ENCODE data around the gene EMSY. TPM values are rescaled to one million over a fixed set of nuclear protein-coding genes. Genes with fewer than 3 reads are reported as not detected.

EMSY gene
- polyA plus RNA-seq, 1 donor from 2014 or later, result 25.0 TPM

- Histone ChIP-seq H3K9ac (ENCODE audit: low read length) (no peak overlapping the region), H3K4me2 (ENCODE audit: low read length) (no peak overlapping the region), H3K4me3 (ENCODE audit: low read length) (no peak overlapping the region), H3K9me3 (ENCODE audit: low read length) (no peaks in the 10 kb centered on the region), H3K79me2 (replicated peaks; ENCODE audit: insufficient read depth, low read length) (no peaks in the 10 kb centered on the region), H3K27ac (ENCODE audit: low read length) (no peak overlapping the region), H4K20me1 (ENCODE audit: insufficient read depth) (no peaks in the 10 kb centered on the region), H3K27me3 (ENCODE audit: insufficient read depth, low read depth, low read length) (no peaks in the 10 kb centered on the region), H2AFZ (ENCODE audit: low read depth, low read length) (no peak overlapping the region), H3F3A (ENCODE audit: insufficient read depth, low read length, poor library complexity, severe bottlenecking) (no peaks in the 10 kb centered on the region), H3K36me3 (ENCODE audit: insufficient read depth, low read length) (no peaks in the 10 kb centered on the region), H3K9me2 (ENCODE audit: insufficient read depth, low read length) (no peaks in the 10 kb centered on the region)
- TF ChIP-seq POLR2AphosphoS5 (IDR thresholded peaks at IDR 0.05), result no peak
- no peak for TF ChIP-seq EP300 (conservative IDR thresholded peaks at IDR 0.05; ENCODE audit: poor library complexity, severe bottlenecking)
- TF ChIP-seq EZH2 (IDR thresholded peaks at IDR 0.05; ENCODE audit: borderline replicate concordance, insufficient read depth, low read length, poor library complexity, severe bottlenecking), result no peak
- TF ChIP-seq RAD21 (conservative IDR thresholded peaks at IDR 0.05), result no peak
- TF ChIP-seq TAF1 (IDR thresholded peaks at IDR 0.05; ENCODE audit: low read depth), result no peak
- no peak for TF ChIP-seq SMC3 (conservative IDR thresholded peaks at IDR 0.05; ENCODE audit: poor library complexity)
Measured at GRCh38 chr11:76564364-76564763, 119.5 kb downstream of the EMSY start.

- Histone ChIP-seq H3K79me2 (replicated peaks; ENCODE audit: insufficient read depth, low read length) (no peaks in the 10 kb centered on the region), H3K9me3 (ENCODE audit: low read length) (no peaks in the 10 kb centered on the region), H2AFZ (ENCODE audit: low read depth, low read length) (no peak overlapping the region), H3K4me3 (ENCODE audit: low read length) (no peak overlapping the region), H3K27ac (ENCODE audit: low read length) (no peak overlapping the region), H3K4me2 (ENCODE audit: low read length) (no peak overlapping the region), H3F3A (ENCODE audit: insufficient read depth, low read length, poor library complexity, severe bottlenecking) (no peaks in the 10 kb centered on the region), H3K27me3 (ENCODE audit: insufficient read depth, low read depth, low read length) (no peaks in the 10 kb centered on the region), H4K20me1 (ENCODE audit: insufficient read depth) (no peaks in the 10 kb centered on the region), H3K9me2 (ENCODE audit: insufficient read depth, low read length) (no peaks in the 10 kb centered on the region), H3K36me3 (ENCODE audit: insufficient read depth, low read length) (no peaks in the 10 kb centered on the region), H3K9ac (ENCODE audit: low read length) (no peak overlapping the region)
- TF ChIP-seq POLR2AphosphoS5 (IDR thresholded peaks at IDR 0.05) (no peak), EZH2 (IDR thresholded peaks at IDR 0.05; ENCODE audit: borderline replicate concordance, insufficient read depth, low read length, poor library complexity, severe bottlenecking) (no peak), MXI1 (conservative IDR thresholded peaks at IDR 0.05; ENCODE audit: poor library complexity, severe bottlenecking) (no peak), SMC3 (conservative IDR thresholded peaks at IDR 0.05; ENCODE audit: poor library complexity) (no peak)
Measured at GRCh38 chr11:76566811-76567210, 122.0 kb downstream of the EMSY start.

GRCh38 chr11:76567261-76567660 lies 122.4 kb downstream of the EMSY start:
- Histone ChIP-seq H3K9me3 (ENCODE audit: low read length) (no peaks in the 10 kb centered on the region), H3K79me2 (replicated peaks; ENCODE audit: insufficient read depth, low read length) (no peaks in the 10 kb centered on the region), H3K9ac (ENCODE audit: low read length) (no peak overlapping the region), H2AFZ (ENCODE audit: low read depth, low read length) (no peak overlapping the region), H3F3A (ENCODE audit: insufficient read depth, low read length, poor library complexity, severe bottlenecking) (no peaks in the 10 kb centered on the region), H3K27me3 (ENCODE audit: insufficient read depth, low read depth, low read length) (no peaks in the 10 kb centered on the region), H3K27ac (ENCODE audit: low read length) (no peak overlapping the region), H3K4me2 (ENCODE audit: low read length) (no peak overlapping the region), H4K20me1 (ENCODE audit: insufficient read depth) (no peaks in the 10 kb centered on the region), H3K9me2 (ENCODE audit: insufficient read depth, low read length) (no peaks in the 10 kb centered on the region), H3K36me3 (ENCODE audit: insufficient read depth, low read length) (no peaks in the 10 kb centered on the region), H3K4me3 (ENCODE audit: low read length) (no peak overlapping the region)
- TF ChIP-seq TAF1 (IDR thresholded peaks at IDR 0.05; ENCODE audit: low read depth), result no peak
- no peak for TF ChIP-seq REST (IDR thresholded peaks at IDR 0.05; ENCODE audit: borderline replicate concordance)
- TF ChIP-seq EP300 (conservative IDR thresholded peaks at IDR 0.05; ENCODE audit: poor library complexity, severe bottlenecking), result no peak
- TF ChIP-seq RAD21 (conservative IDR thresholded peaks at IDR 0.05), result no peak
- no peak for TF ChIP-seq MXI1 (conservative IDR thresholded peaks at IDR 0.05; ENCODE audit: poor library complexity, severe bottlenecking)
- no peak for TF ChIP-seq EZH2 (IDR thresholded peaks at IDR 0.05; ENCODE audit: borderline replicate concordance, insufficient read depth, low read length, poor library complexity, severe bottlenecking)
- no peak for TF ChIP-seq CTCF (IDR thresholded peaks at IDR 0.05; ENCODE audit: poor library complexity, severe bottlenecking)
- TF ChIP-seq SMC3 (conservative IDR thresholded peaks at IDR 0.05; ENCODE audit: poor library complexity), result no peak
- no peak for TF ChIP-seq POLR2AphosphoS5 (IDR thresholded peaks at IDR 0.05)
